ENCODE data around the gene IZUMO1R.

IZUMO1R gene

DNA sequence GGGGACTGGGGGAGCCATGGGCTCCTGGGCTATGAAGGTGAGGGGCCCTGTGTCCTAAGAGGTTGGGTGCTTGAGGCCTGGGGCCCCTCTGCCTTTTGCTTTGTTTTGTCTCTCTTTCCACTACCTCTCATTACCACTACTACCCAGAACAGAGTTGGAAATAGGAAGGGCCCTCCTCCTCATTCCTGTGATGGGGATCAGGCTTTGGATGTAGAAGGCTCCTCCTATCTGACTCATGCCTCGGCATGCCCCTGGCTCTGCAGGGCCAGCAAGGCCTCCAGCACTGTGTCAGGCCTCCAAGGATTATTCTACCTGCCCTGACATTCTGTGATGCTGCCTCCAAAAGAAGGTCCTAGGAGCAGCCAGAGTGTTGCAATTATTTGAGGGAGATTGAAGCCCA, 766 bp downstream of the IZUMO1R start:
- no peak overlapping the region for H3K27ac ChIP-seq
- DNase-seq = no peak
- no peaks in the 10 kb centered on the region for H3K36me3 ChIP-seq (replicated peaks)
- TF ChIP-seq, protein P1, sequence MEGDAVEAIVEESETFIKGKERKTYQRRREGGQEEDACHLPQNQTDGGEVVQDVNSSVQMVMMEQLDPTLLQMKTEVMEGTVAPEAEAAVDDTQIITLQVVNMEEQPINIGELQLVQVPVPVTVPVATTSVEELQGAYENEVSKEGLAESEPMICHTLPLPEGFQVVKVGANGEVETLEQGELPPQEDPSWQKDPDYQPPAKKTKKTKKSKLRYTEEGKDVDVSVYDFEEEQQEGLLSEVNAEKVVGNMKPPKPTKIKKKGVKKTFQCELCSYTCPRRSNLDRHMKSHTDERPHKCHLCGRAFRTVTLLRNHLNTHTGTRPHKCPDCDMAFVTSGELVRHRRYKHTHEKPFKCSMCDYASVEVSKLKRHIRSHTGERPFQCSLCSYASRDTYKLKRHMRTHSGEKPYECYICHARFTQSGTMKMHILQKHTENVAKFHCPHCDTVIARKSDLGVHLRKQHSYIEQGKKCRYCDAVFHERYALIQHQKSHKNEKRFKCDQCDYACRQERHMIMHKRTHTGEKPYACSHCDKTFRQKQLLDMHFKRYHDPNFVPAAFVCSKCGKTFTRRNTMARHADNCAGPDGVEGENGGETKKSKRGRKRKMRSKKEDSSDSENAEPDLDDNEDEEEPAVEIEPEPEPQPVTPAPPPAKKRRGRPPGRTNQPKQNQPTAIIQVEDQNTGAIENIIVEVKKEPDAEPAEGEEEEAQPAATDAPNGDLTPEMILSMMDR (IDR thresholded peaks at IDR 0.05; ENCODE audit: low read depth, low read length, missing control alignments) = no peak
- no peaks in the 10 kb centered on the region for H3K27me3 ChIP-seq (replicated peaks)
- in situ Hi-C loops (cut with HindIII; ENCODE audit: low pct_ligation_motif_present, low sequenced_read_pairs) = no loop called here
- H3K4me3 ChIP-seq (ENCODE audit: low read depth, low read length) = no peak overlapping the region

DNA sequence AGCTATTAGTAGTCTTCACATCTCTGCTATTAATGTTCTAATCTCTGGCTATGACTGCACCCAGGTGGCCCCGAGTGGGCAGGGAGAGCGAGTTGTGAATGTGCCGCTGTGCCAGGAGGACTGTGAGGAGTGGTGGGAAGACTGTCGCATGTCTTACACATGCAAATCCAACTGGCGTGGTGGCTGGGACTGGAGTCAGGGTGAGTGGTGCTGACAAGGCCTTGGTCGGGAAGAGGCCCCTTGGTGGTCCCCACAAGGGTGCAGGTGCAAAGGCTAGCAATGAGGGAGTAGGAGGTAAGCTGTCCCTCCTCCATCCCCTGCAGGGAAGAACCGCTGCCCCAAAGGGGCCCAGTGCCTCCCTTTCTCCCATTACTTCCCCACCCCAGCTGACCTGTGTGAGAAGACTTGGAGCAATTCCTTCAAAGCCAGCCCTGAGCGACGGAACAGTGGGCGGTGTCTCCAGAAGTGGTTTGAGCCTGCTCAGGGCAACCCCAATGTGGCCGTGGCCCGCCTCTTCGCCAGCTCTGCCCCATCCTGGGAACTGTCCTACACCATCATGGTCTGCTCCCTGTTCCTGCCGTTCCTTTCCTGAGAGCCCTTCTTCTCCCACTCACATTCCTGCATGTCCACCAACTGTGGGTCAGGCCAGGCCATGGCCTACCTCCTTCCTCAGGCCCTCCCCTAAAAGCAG, 2.9 kb downstream of the IZUMO1R start:
- no peaks in the 10 kb centered on the region for H3K27me3 ChIP-seq (replicated peaks)
- no peak overlapping the region for H3K27ac ChIP-seq
- H3K4me3 ChIP-seq (ENCODE audit: low read depth, low read length) = no peak overlapping the region
- TF ChIP-seq, protein P1 (IDR thresholded peaks at IDR 0.05; ENCODE audit: low read depth, low read length, missing control alignments) = no peak
- no peaks in the 10 kb centered on the region for H3K36me3 ChIP-seq (replicated peaks)
- in situ Hi-C loops (cut with HindIII; ENCODE audit: low pct_ligation_motif_present, low sequenced_read_pairs) = no loop called here
- DNase-seq = no peak

DNA sequence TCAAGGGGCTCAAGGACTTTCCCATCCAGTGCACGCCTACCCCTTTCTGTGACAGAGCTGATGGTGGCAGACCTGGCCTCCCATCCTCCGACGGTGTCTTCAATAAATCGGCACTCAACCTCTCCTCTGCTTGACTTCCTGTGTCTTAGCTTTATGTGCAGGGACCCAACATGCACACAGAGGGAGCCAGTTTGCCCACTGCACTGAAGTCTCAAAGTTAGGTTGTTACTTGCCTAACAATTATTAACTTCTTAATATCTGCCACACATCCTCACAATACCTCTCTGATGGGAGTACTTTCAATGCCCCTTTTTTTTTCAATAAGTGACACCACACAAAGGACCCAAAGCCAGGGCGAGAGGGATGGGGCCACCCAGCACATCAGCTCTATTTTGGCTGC, 3.6 kb downstream of the IZUMO1R start:
- Histone ChIP-seq H3K36me3 (replicated peaks) (no peaks in the 10 kb centered on the region), H3K27ac (no peak overlapping the region)
- in situ Hi-C loops (cut with HindIII; ENCODE audit: low pct_ligation_motif_present, low sequenced_read_pairs) = no loop called here

DNA sequence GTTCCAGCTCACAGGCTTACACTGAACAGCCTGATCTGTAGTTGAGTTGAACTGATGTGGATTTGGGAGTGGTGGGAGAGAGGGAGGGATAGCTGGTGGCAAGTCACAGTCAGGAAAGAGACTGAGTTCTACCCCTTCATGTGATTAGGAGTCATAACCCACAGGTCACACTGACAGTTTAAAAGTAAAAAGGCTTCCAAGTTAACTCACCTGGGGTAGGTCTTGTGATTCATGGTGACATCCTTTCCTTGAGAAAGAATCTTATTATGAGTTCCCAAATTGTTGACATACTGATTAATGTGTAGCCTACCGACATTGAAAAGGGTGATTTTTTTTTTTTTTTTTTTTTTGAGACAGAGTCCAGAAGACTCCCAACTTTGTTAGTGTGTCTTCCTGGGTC, 5.4 kb downstream of the IZUMO1R start:
- in situ Hi-C loops (cut with HindIII; ENCODE audit: low pct_ligation_motif_present, low sequenced_read_pairs) = no loop called here
- Histone ChIP-seq H3K27me3 (replicated peaks) (no peaks in the 10 kb centered on the region), H3K27ac (no peak overlapping the region), H3K4me3 (ENCODE audit: low read depth, low read length) (no peak overlapping the region), H3K36me3 (replicated peaks) (no peaks in the 10 kb centered on the region)
- no peak for DNase-seq
- TF ChIP-seq, protein P1 (IDR thresholded peaks at IDR 0.05; ENCODE audit: low read depth, low read length, missing control alignments) = no peak

More for the DNA sequence above, 3.6 kb downstream of the IZUMO1R start:
- no peak for DNase-seq
- H3K4me3 ChIP-seq (ENCODE audit: low read depth, low read length) = no peak overlapping the region
- no peaks in the 10 kb centered on the region for H3K27me3 ChIP-seq (replicated peaks)
- TF ChIP-seq, protein P1 (IDR thresholded peaks at IDR 0.05; ENCODE audit: low read depth, low read length, missing control alignments) = no peak

DNA sequence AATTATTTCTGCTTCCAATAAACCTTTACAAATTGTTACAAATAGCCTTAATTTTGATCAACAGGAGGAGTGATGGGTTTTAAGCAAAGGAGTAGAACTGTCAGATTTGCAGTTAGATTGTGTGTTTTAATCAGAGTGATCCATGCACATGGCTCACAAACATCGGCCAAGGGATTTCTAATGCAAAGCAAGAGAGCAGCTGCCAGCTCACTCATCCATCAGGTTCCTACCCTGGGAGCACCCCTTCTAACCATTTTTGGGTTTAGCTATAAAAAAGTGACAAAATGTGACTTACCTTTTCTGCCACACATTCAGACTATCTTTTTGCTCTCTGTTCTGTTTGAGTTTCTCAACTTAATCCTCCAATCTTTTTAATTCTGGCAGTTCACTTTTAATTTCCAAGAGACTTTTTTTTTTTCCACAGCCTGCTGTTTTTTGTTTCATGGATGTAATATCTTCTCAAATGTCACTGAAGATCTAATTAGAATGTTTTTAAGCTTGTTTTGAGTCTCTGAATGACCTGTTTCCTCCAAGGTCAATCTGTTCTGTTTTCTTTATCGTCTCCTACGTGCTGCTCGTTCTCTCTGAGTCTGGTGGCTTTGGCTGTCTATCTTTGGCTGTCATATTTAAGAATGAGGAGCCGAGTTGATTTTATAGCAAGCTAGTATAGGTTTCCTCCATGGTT, 6.0 kb downstream of the IZUMO1R start:
- DNase-seq = no peak
- no peak overlapping the region for H3K27ac ChIP-seq
- H3K4me3 ChIP-seq (ENCODE audit: low read depth, low read length) = no peak overlapping the region
- no peaks in the 10 kb centered on the region for H3K27me3 ChIP-seq (replicated peaks)
- TF ChIP-seq, protein P1 (IDR thresholded peaks at IDR 0.05; ENCODE audit: low read depth, low read length, missing control alignments) = no peak
- in situ Hi-C loops (cut with HindIII; ENCODE audit: low pct_ligation_motif_present, low sequenced_read_pairs) = no loop called here
- H3K36me3 ChIP-seq (replicated peaks) = no peaks in the 10 kb centered on the region
